ENCODE data around the gene MON2. TPM values are rescaled to one million over a fixed set of nuclear protein-coding genes. Genes with fewer than 3 reads are reported as not detected.

The MON2 gene
- polyA plus RNA-seq, 1 experiment, result 7.8 TPM

DNA sequence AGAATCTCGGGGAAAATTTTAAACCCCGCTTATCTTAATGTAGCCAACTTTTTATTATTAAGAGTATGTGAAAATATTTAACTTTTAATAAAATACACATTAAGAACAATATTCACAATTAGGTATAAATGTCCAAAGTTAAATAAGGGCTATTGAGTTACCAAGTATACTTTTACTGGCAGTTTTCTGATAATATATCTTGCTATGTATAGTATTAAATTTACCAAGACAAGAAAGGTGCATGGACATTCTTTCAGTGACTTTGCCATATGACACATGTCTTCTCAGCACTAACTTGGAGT is 115.4 kb downstream of the MON2 start:
- H3K36me3 ChIP-seq (ENCODE audit: control insufficient read depth, insufficient read depth, low read length), result no peaks in the 10 kb centered on the region
- TF ChIP-seq, protein P1, sequence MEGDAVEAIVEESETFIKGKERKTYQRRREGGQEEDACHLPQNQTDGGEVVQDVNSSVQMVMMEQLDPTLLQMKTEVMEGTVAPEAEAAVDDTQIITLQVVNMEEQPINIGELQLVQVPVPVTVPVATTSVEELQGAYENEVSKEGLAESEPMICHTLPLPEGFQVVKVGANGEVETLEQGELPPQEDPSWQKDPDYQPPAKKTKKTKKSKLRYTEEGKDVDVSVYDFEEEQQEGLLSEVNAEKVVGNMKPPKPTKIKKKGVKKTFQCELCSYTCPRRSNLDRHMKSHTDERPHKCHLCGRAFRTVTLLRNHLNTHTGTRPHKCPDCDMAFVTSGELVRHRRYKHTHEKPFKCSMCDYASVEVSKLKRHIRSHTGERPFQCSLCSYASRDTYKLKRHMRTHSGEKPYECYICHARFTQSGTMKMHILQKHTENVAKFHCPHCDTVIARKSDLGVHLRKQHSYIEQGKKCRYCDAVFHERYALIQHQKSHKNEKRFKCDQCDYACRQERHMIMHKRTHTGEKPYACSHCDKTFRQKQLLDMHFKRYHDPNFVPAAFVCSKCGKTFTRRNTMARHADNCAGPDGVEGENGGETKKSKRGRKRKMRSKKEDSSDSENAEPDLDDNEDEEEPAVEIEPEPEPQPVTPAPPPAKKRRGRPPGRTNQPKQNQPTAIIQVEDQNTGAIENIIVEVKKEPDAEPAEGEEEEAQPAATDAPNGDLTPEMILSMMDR (IDR thresholded peaks at IDR 0.05; ENCODE audit: insufficient read depth, low read depth, low read length), result no peak
- POLR2A ChIA-PET, result no interaction called here
- no peak overlapping the region for H3K4me3 ChIP-seq (ENCODE audit: low read depth, low read length)
- H3K27me3 ChIP-seq (ENCODE audit: control insufficient read depth, insufficient read depth, low read length), result no peaks in the 10 kb centered on the region
- CTCF ChIA-PET, result interaction anchor here (0.6 to 8.8 kb wide), 23 partner anchors 8 to 600 kb away, joined by 3 to 179 read pairs (median 4); partner anchors contain the start of gene MON2
- no peak for DNase-seq (ENCODE audit: low read depth)

DNA sequence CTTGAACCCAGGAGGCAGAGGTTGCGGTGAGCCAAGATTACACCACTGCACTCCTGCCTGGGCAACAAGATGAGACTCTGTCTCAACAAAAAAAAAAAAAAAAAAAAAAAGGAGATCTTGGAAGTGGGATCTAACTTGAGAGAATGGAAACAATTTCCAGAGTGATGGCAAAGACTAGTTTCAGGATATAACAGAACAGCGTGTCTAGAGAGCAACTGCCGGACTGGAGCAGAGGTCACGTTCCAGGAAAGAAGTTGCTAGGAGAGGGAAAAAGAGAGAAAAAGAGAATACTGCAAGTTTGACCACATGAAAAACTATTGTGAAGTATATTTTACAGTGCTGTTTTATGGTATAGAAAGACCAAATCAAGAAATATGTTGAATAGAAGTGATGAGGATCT is 118.0 kb downstream of the MON2 start:
- Histone ChIP-seq H3K4me3 (ENCODE audit: low read depth, low read length) (no peak overlapping the region), H3K36me3 (ENCODE audit: control insufficient read depth, insufficient read depth, low read length) (no peaks in the 10 kb centered on the region), H3K27me3 (ENCODE audit: control insufficient read depth, insufficient read depth, low read length) (no peaks in the 10 kb centered on the region)
- ChIA-PET CTCF (interaction anchor here (0.7 to 8.8 kb wide), 3 partner anchors 136 to 219 kb away, joined by 3 to 179 read pairs (median 3); no protein-coding TSS in a partner anchor), POLR2A (no interaction called here)
- no peak for DNase-seq (ENCODE audit: low read depth)
- TF ChIP-seq, protein P1 (IDR thresholded peaks at IDR 0.05; ENCODE audit: insufficient read depth, low read depth, low read length), result no peak

DNA sequence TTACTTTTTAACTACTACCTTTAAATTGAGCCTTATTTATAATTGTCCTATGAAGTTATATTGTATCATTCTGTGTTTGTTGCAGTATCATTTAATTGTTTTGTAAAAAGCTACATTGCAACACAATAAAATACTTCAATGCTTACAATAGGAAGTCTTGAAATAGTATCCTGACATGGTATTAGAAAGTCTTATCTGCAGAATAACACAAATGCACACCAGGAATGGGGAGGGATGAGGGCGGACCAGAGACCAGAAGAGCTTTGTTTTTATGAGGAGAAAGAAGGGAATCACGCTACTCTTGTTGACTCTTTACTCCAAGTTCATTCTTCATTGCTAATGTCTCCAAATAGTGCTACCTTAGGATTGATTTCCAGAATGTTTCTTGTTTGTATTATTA is 120.2 kb downstream of the MON2 start:
- TF ChIP-seq, protein P1 (IDR thresholded peaks at IDR 0.05; ENCODE audit: insufficient read depth, low read depth, low read length), result no peak
- Histone ChIP-seq H3K36me3 (ENCODE audit: control insufficient read depth, insufficient read depth, low read length) (no peaks in the 10 kb centered on the region), H3K4me3 (ENCODE audit: low read depth, low read length) (no peak overlapping the region), H3K27me3 (ENCODE audit: control insufficient read depth, insufficient read depth, low read length) (no peaks in the 10 kb centered on the region)
- CTCF ChIA-PET, result interaction anchor here (0.8 to 1.8 kb wide), 3 partner anchors 18 to 226 kb away, joined by 3 to 8 read pairs (median 3); no protein-coding TSS in a partner anchor
- no peak for DNase-seq (ENCODE audit: low read depth)
- POLR2A ChIA-PET, result no interaction called here

DNA sequence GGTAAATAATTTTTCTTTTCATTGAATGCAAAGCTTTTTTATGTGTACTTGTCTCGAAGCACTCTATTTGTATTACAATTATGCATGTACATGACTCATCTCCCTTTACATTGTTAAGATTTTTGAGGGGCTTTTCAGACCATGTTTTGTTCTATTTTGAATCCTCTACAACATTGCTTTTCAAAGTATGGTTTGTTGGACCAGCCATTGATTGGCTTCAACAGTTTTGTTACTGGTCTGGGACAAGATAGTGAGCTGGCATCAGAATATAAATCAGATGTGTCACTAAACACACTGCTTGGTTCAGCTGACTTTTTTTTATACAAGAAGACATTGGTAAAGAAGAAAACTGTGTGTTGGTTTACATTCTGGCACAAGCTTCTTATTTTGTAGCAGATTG is 122.3 kb downstream of the MON2 start:
- Histone ChIP-seq H3K36me3 (ENCODE audit: control insufficient read depth, insufficient read depth, low read length) (no peaks in the 10 kb centered on the region), H3K27me3 (ENCODE audit: control insufficient read depth, insufficient read depth, low read length) (no peaks in the 10 kb centered on the region), H3K4me3 (ENCODE audit: low read depth, low read length) (no peak overlapping the region)
- DNase-seq (ENCODE audit: low read depth), result no peak
- TF ChIP-seq, protein P1 (IDR thresholded peaks at IDR 0.05; ENCODE audit: insufficient read depth, low read depth, low read length), result no peak
- POLR2A ChIA-PET, result no interaction called here
- CTCF ChIA-PET, result interaction anchor here (0.8 to 2.2 kb wide), 2 partner anchors 10 to 205 kb away, joined by 3 to 10 read pairs; no protein-coding TSS in a partner anchor

DNA sequence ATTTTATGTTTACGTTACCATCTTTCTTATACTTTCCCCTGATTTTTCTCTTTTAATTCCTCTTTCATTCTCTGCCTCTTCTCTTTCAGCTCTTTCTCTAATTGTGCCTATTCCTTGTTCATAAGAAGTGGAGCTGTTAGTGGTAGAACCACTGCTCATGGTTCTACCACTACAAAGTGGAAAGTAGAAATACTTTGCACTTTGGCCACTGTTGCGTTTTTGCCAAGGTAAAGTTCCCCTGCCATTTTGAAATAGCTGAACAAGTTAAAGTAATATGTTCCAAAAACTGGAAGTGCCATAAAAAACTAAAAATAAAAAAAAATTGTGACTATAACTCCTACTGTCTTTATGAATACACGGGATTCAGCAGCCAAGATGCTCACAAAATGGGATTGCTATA is 130.6 kb downstream of the MON2 start:
- TF ChIP-seq, protein P1 (IDR thresholded peaks at IDR 0.05; ENCODE audit: insufficient read depth, low read depth, low read length), result no peak
- Histone ChIP-seq H3K27me3 (ENCODE audit: control insufficient read depth, insufficient read depth, low read length) (no peaks in the 10 kb centered on the region), H3K4me3 (ENCODE audit: low read depth, low read length) (no peak overlapping the region), H3K36me3 (ENCODE audit: control insufficient read depth, insufficient read depth, low read length) (no peaks in the 10 kb centered on the region)
- CTCF ChIA-PET, result interaction anchor here (1.0 to 1.3 kb wide), 2 partner anchors 201 to 203 kb away, joined by 3 to 5 read pairs; no protein-coding TSS in a partner anchor
- no peak for DNase-seq (ENCODE audit: low read depth)
- POLR2A ChIA-PET, result no interaction called here
